HepG2 (cell line): ENCODE results near the gene SPAG7. TPM values are rescaled to one million over a fixed set of nuclear protein-coding genes. Genes with fewer than 3 reads are reported as not detected.

ENCODE experiments used
- CBX2 ChIP-seq, 2 experiments: fragments of 200-600 bp in 1 of 2; sonication (generic); formaldehyde crosslinking in 1 of 2; IDR thresholded peaks; 2 replicates each; pipeline versions ENCODE4 v1.7.0 to v1.8.1; 2018 to 2022; ENCODE audit warnings: low read depth in 2 of 2, low read length in 1 of 2, mild to moderate bottlenecking in 1 of 2, missing genetic modification reagents in 1 of 2
- ELF1 ChIP-seq: sonication (generic); formaldehyde crosslinking; IDR thresholded peaks from 2 replicates; pipeline ENCODE4 v1.4.0; 2020; ENCODE audit warnings: missing genetic modification reagents
- FOXK1 ChIP-seq: sonication (generic); formaldehyde crosslinking; IDR thresholded peaks from 2 replicates; pipeline ENCODE4 v1.4.0; 2020; ENCODE audit warnings: low read depth, missing genetic modification reagents, borderline replicate concordance
- MAZ ChIP-seq, 2 experiments: sonication (generic) in 1 of 2; formaldehyde crosslinking in 1 of 2; IDR thresholded peaks; 2 replicates each; pipeline versions ENCODE4 v1.5.0 to v1.6.1; 2012 to 2020; ENCODE audit warnings: low read depth in 2 of 2, mild to moderate bottlenecking in 2 of 2, borderline replicate concordance in 1 of 2, improper control_type of control experiment in 1 of 2, low read length in 1 of 2, missing genetic modification reagents in 1 of 2, moderate library complexity in 1 of 2
- MLX ChIP-seq: IDR thresholded peaks from 2 replicates; pipeline ENCODE4 v1.6.1; 2016
- PHF20 ChIP-seq: sonication (generic); formaldehyde crosslinking; IDR thresholded peaks from 2 replicates; pipeline ENCODE4 v1.5.0; 2020; ENCODE audit warnings: mild to moderate bottlenecking, missing genetic modification reagents
- RBFOX2 ChIP-seq: fragments of 200-400 bp; formaldehyde crosslinking; IDR thresholded peaks from 2 replicates; pipeline ENCODE4 v1.6.1; 2017; ENCODE audit warnings: low read depth, mild to moderate bottlenecking, low read length
- TEAD2 ChIP-seq: sonication (generic); formaldehyde crosslinking; IDR thresholded peaks from 2 replicates; pipeline ENCODE4 v1.9.0; 2021; ENCODE audit warnings: missing genetic modification reagents
- USF2 ChIP-seq, 2 experiments: sonication (generic) in 1 of 2; formaldehyde crosslinking in 1 of 2; IDR thresholded peaks; 2 replicates each; pipeline versions ENCODE4 v1.5.1 to v1.6.1; 2011 to 2020; ENCODE audit warnings: borderline replicate concordance in 1 of 2, low read depth in 1 of 2, low read length in 1 of 2, mild to moderate bottlenecking in 1 of 2, missing genetic modification reagents in 1 of 2, moderate library complexity in 1 of 2
- ZBTB37 ChIP-seq: sonication (generic); formaldehyde crosslinking; IDR thresholded peaks from 2 replicates; pipeline ENCODE4 v1.4.0; 2020; ENCODE audit warnings: mild to moderate bottlenecking, missing genetic modification reagents
- ZNF101 ChIP-seq: sonication (generic); formaldehyde crosslinking; IDR thresholded peaks from 2 replicates; pipeline ENCODE4 v1.4.0; 2020; ENCODE audit warnings: mild to moderate bottlenecking, low read depth, missing genetic modification reagents, borderline replicate concordance
- ZNF331 ChIP-seq: sonication (generic); formaldehyde crosslinking; IDR thresholded peaks from 2 replicates; pipeline ENCODE4 v1.4.0; 2020; ENCODE audit warnings: missing genetic modification reagents
- ZNF446 ChIP-seq: sonication (generic); formaldehyde crosslinking; IDR thresholded peaks from 2 replicates; pipeline ENCODE4 v1.5.0; 2020; ENCODE audit warnings: mild to moderate bottlenecking, missing genetic modification reagents
- ZNF512 ChIP-seq: sonication (generic); formaldehyde crosslinking; IDR thresholded peaks from 2 replicates; pipeline ENCODE4 v1.4.0; 2020; ENCODE audit warnings: mild to moderate bottlenecking, missing genetic modification reagents
- ZNF652 ChIP-seq: IDR thresholded peaks from 2 replicates; pipeline ENCODE4 v1.6.1; 2016; ENCODE audit warnings: low read depth, borderline replicate concordance
- ZNF740 ChIP-seq: sonication (generic); formaldehyde crosslinking; IDR thresholded peaks from 2 replicates; pipeline ENCODE4 v1.4.0; 2020; ENCODE audit warnings: missing genetic modification reagents
- ZNF768 ChIP-seq: sonication (generic); formaldehyde crosslinking; IDR thresholded peaks from 2 replicates; pipeline ENCODE4 v1.4.0; 2020; ENCODE audit warnings: missing genetic modification reagents
- ZSCAN31 ChIP-seq: sonication (generic); formaldehyde crosslinking; IDR thresholded peaks from 2 replicates; pipeline ENCODE4 v1.5.0; 2020; ENCODE audit warnings: low read depth, mild to moderate bottlenecking, missing genetic modification reagents
- polyA plus RNA-seq, 8 experiments: library from polyadenylated mRNA; depleted of rRNA in 3 of 8; stranded (reverse) in 7 of 8; unstranded in 1 of 8; fragments of >200 nt; fragmentation: Illumina TruSeq in 4 of 8; extraction: Trizol in 4 of 8; gene quantifications; 2 replicates each; pipeline versions ENCODE4 v1.2.1 to v1.2.3, GENCODE V29; 2011 to 2016; ENCODE audit warnings: low read depth in 4 of 8, missing spikeins in 1 of 8, mixed read lengths in 1 of 8; ENCODE audit not compliant: insufficient read depth in 1 of 8
- total RNA-seq, 5 experiments: library from RNA; depleted of rRNA; stranded (reverse); fragments of >200 nt; fragmentation: Illumina TruSeq; extraction: Trizol; gene quantifications; 2 replicates each; pipeline ENCODE4 v1.2.3, GENCODE V29; 2016; ENCODE audit warnings: low read depth in 1 of 5

Gene SPAG7
- total and polyA plus RNA-seq, 2 of the 13 experiments (the other 11 are each of a cell fraction or from before 2014, with no cell fraction given), result 51.0 to 59.0 TPM

GRCh38 chr17:4949321-4950074 is 18.1 kb downstream of the SPAG7 start (continued):
- peak; percentile 56; the same call in 1 of the 2 replicates for TF ChIP-seq MAZ (IDR thresholded peaks at IDR 0.05; ENCODE audit: borderline replicate concordance, low read depth, low read length)
- peak; percentile 81 for TF ChIP-seq MAZ (CRISPR knock-in tag; IDR thresholded peaks at IDR 0.05; ENCODE audit: low read depth)
- peak; percentile 17; the same call in 1 of the 2 replicates for TF ChIP-seq PHF20 (CRISPR knock-in tag)
- TF ChIP-seq ZNF512, result no peak
- TF ChIP-seq ZBTB37 (CRISPR knock-in tag), result no peak
- TF ChIP-seq ZNF768 (CRISPR knock-in tag), result peak; percentile 42; the same call in 1 of the 2 replicates
- TF ChIP-seq ELF1 (CRISPR knock-in tag), result no peak
- TF ChIP-seq ZNF652 (CRISPR knock-in tag), result no peak
- TF ChIP-seq ZNF101 (CRISPR knock-in tag), result no peak
- no peak for TF ChIP-seq USF2 (IDR thresholded peaks at IDR 0.05; ENCODE audit: low read depth, low read length)
- TF ChIP-seq USF2 (CRISPR knock-in tag; IDR thresholded peaks at IDR 0.05; ENCODE audit: borderline replicate concordance), result no peak
- no peak for TF ChIP-seq TEAD2
- TF ChIP-seq ZNF331 (CRISPR knock-in tag), result no peak
- TF ChIP-seq CBX2 (IDR thresholded peaks at IDR 0.05; ENCODE audit: low read depth, low read length), result no peak
- TF ChIP-seq CBX2 (CRISPR knock-in tag; IDR thresholded peaks at IDR 0.05; ENCODE audit: low read depth), result no peak
- TF ChIP-seq FOXK1, result peak; percentile 13; the same call in 1 of the 2 replicates
- TF ChIP-seq ZNF446, result peak; percentile 28; the same call in 1 of the 2 replicates
- no peak; the same call in 1 of the 2 replicates for TF ChIP-seq ZSCAN31 (CRISPR knock-in tag)
- TF ChIP-seq ZNF740 (CRISPR knock-in tag), result 0 out of 2 replicates have a peak, but pooled peaks have one; percentile 31
- peak; percentile 94 for TF ChIP-seq RBFOX2
- peak; percentile 34 for TF ChIP-seq MLX
